ENCODE data around the gene SNAP29. TPM values are rescaled to one million over a fixed set of nuclear protein-coding genes. Genes with fewer than 3 reads are reported as not detected.

SNAP29 gene
- total RNA-seq, 6 experiments from 2014 or later = 17.6 to 27.0 (median 22.4) TPM

DNA sequence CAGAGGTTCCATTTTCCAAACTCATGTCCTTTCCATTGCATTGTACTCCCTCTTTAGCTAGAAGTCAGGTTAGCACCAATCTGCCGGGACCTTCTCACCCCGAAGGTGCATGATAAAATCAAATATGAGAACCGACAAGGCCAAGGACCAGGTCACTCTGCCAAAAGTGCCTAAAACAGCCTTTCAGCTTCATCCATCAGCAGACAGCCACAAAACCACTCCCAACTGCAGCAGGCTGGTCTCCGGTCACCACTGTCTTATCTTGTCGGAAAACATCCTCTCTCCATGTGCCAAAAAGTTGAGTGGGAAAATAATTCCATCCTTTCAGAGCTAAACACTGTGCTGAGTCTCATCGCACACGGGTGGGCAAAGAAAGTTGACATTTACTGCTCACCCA, 1.6 kb upstream of the SNAP29 start:
- Histone ChIP-seq H3K27ac (peak overlapping the region in 1 of 3 donors; percentile 88), H3K36me3 (no peaks in the 10 kb centered on the region), H3K27me3 (no peaks in the 10 kb centered on the region), H3K9me3 (no peaks in the 10 kb centered on the region), H3K4me3 (peak overlapping the region in 2 of 3 donors; percentile 83 to 97), H3K4me1 (peaks cover 0 to 37% (median 10%) of the 10 kb centered on the region in 4 donors)
- WGBS (ENCODE audit: insufficient coverage, low coverage, low lambda C conversion rate, missing lambda C conversion rate) = 14% methylated on average over 7 of the region's 7 CpGs
- intact Hi-C loops (cut with DNase I) = no loop called here
- ATAC-seq (no peak), DNase-seq (no peak)
- TF ChIP-seq, protein P1, sequence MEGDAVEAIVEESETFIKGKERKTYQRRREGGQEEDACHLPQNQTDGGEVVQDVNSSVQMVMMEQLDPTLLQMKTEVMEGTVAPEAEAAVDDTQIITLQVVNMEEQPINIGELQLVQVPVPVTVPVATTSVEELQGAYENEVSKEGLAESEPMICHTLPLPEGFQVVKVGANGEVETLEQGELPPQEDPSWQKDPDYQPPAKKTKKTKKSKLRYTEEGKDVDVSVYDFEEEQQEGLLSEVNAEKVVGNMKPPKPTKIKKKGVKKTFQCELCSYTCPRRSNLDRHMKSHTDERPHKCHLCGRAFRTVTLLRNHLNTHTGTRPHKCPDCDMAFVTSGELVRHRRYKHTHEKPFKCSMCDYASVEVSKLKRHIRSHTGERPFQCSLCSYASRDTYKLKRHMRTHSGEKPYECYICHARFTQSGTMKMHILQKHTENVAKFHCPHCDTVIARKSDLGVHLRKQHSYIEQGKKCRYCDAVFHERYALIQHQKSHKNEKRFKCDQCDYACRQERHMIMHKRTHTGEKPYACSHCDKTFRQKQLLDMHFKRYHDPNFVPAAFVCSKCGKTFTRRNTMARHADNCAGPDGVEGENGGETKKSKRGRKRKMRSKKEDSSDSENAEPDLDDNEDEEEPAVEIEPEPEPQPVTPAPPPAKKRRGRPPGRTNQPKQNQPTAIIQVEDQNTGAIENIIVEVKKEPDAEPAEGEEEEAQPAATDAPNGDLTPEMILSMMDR (IDR thresholded peaks at IDR 0.05) = no peak
- no peak for TF ChIP-seq POLR2A (IDR thresholded peaks at IDR 0.05)

DNA sequence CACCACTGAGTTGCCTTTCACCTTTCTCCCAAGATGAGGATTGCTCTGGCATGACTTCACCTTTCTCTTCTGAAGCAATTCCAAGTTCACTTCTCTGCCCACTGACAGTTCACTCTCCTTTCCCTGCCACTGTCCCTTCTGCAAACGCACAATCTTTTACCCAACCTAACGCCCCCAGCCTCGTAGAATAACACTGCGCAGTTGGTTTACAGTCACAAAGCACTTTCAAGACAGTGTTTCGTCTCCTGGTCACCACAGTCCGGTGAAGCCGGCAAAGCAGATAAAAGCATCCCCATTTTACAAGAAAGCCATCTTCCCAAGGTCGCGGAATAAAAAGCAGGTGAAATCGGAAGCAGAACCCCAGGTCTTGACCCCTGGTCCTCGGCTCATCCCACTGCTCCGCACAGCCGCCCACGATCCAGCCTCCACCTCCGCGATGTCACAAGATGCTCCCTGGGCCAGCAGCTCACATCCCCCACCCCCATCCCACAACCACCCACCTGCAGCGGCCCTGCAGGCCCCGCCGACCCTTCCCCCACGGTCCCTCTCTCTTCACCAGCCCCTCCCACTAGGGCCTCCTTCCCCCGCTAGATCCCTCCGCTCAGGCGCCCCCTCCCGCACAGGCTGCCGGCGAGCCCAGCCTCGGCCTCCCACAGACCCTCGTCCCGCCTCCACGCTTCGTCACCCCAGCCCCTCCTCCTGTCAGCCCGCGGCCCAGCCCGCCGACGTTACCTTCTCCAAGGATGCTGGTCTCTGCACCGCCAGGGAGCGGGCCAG, 781 bp upstream of the SNAP29 start:
- H3K27me3 ChIP-seq = no peaks in the 10 kb centered on the region
- TF ChIP-seq, protein P1 (IDR thresholded peaks at IDR 0.05) = no peak
- TF ChIP-seq POLR2A (IDR thresholded peaks at IDR 0.05) = no peak
- H3K4me3 ChIP-seq = peak overlapping the region; percentile 83 to 97 (median 85)
- WGBS (ENCODE audit: insufficient coverage, low coverage, low lambda C conversion rate, missing lambda C conversion rate) = 0% methylated on average over 29 of the region's 38 CpGs
- intact Hi-C loops (cut with DNase I) = no loop called here
- peak overlapping the region; percentile 70 to 89 (median 88) for H3K27ac ChIP-seq
- no peaks in the 10 kb centered on the region for H3K9me3 ChIP-seq
- H3K36me3 ChIP-seq = no peaks in the 10 kb centered on the region
- H3K4me1 ChIP-seq = peaks cover 0 to 31% (median 9%) of the 10 kb centered on the region in 4 donors
- peak; percentile 83 to 90 (median 90) for DNase-seq
- ATAC-seq = peak; percentile 51 to 68 (median 63)

DNA sequence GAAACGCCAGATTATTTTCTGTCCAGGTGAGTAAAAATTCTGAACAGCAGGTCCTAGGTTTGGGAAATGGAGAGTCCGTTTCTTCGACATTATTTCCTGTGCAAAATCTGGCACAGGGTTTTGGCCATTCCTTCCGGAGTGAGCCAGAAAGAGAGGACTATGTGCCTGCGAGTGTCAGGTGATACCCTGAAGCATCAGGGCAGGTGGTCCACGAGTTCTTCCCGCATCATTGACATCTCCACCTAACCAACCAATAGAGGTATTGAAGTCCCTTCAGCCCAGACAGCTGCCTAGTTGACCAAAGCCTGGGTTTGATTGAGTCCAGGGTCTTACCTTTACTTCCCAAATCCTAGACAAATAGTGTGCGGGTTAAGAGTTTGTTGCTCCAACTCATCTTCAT, 808 bp downstream of the SNAP29 start:
- DNase-seq = peak in 1 of 3 donors; percentile 11

DNA sequence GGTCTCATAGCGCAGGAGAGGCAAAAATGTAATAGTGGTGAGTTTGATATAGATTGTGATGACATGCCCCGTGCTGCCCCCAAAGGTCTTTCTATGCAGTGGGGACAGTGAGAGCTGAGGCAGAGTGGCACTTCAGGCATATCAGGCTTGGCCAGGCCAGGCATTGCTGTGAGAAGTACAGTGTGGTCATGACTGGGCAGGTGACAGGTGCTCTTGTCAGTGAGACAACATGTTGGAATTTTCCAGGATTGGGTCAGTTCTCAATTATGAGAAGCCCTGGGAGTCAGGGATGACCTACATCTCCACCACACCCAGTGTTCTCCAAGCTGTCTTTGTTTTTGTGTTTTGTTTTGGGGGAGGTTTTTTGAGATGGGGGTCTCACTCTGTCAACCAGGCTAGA, 3.7 kb downstream of the SNAP29 start:
- H3K27me3 ChIP-seq = no peaks in the 10 kb centered on the region
- H3K9me3 ChIP-seq = no peaks in the 10 kb centered on the region
- WGBS (ENCODE audit: insufficient coverage, low coverage, low lambda C conversion rate, missing lambda C conversion rate) = 83% methylated on average over 1 of the region's 2 CpGs
- peaks cover 0 to 41% (median 12%) of the 10 kb centered on the region in 4 donors for H3K4me1 ChIP-seq
- H3K36me3 ChIP-seq = no peaks in the 10 kb centered on the region
- ATAC-seq (no peak), DNase-seq (no peak)
- intact Hi-C loops (cut with DNase I) = no loop called here
- no peak for TF ChIP-seq POLR2A (IDR thresholded peaks at IDR 0.05)
- TF ChIP-seq, protein P1 (IDR thresholded peaks at IDR 0.05) = no peak
- H3K4me3 ChIP-seq = no peak overlapping the region
- no peak overlapping the region for H3K27ac ChIP-seq

More for the DNA sequence above, 808 bp downstream of the SNAP29 start:
- peak overlapping the region; percentile 83 to 97 (median 85) for H3K4me3 ChIP-seq
- no peak for ATAC-seq
- 3% methylated on average over 6 of the region's 8 CpGs for WGBS (ENCODE audit: insufficient coverage, low coverage, low lambda C conversion rate, missing lambda C conversion rate)
- peak overlapping the region in 2 of 3 donors; percentile 74 to 88 for H3K27ac ChIP-seq
- H3K36me3 ChIP-seq = no peaks in the 10 kb centered on the region
- intact Hi-C loops (cut with DNase I) = no loop called here
- no peaks in the 10 kb centered on the region for H3K9me3 ChIP-seq
- peaks cover 0 to 31% (median 9%) of the 10 kb centered on the region in 4 donors for H3K4me1 ChIP-seq
- no peaks in the 10 kb centered on the region for H3K27me3 ChIP-seq
- TF ChIP-seq, protein P1 (IDR thresholded peaks at IDR 0.05) = no peak
- TF ChIP-seq POLR2A (IDR thresholded peaks at IDR 0.05) = no peak
